ENCODE measurements around the gene SLC6A4.

DNA sequence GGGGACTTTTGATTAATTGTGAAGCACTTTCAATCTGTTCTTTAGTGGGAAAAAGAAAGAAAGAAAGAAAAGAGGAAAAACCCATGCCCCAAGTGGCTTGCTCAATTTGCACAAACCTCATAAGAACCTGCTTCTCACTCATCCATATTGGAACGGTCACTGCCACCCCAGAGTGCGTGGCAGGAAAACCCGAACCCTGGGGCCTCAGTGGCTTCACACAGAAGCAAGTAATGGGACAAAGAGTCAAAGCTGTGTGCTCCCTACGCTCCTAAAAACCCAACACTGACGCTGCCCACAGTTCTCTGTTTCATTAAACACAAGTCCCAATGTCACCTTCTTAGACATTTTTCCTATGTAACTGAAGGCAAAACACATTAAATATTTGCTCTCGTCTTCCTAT, 1.2 kb downstream of the SLC6A4 start:
- TF ChIP-seq POLR2A (IDR thresholded peaks at IDR 0.05), result no peak
- TF ChIP-seq, protein P1, sequence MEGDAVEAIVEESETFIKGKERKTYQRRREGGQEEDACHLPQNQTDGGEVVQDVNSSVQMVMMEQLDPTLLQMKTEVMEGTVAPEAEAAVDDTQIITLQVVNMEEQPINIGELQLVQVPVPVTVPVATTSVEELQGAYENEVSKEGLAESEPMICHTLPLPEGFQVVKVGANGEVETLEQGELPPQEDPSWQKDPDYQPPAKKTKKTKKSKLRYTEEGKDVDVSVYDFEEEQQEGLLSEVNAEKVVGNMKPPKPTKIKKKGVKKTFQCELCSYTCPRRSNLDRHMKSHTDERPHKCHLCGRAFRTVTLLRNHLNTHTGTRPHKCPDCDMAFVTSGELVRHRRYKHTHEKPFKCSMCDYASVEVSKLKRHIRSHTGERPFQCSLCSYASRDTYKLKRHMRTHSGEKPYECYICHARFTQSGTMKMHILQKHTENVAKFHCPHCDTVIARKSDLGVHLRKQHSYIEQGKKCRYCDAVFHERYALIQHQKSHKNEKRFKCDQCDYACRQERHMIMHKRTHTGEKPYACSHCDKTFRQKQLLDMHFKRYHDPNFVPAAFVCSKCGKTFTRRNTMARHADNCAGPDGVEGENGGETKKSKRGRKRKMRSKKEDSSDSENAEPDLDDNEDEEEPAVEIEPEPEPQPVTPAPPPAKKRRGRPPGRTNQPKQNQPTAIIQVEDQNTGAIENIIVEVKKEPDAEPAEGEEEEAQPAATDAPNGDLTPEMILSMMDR (IDR thresholded peaks at IDR 0.05), result no peak
